ENCODE results near the gene COMMD1. TPM values are rescaled to one million over a fixed set of nuclear protein-coding genes. Genes with fewer than 3 reads are reported as not detected.

Gene COMMD1
- total RNA-seq, 2 donors from 2014 or later: 51.1 to 57.8 TPM

DNA sequence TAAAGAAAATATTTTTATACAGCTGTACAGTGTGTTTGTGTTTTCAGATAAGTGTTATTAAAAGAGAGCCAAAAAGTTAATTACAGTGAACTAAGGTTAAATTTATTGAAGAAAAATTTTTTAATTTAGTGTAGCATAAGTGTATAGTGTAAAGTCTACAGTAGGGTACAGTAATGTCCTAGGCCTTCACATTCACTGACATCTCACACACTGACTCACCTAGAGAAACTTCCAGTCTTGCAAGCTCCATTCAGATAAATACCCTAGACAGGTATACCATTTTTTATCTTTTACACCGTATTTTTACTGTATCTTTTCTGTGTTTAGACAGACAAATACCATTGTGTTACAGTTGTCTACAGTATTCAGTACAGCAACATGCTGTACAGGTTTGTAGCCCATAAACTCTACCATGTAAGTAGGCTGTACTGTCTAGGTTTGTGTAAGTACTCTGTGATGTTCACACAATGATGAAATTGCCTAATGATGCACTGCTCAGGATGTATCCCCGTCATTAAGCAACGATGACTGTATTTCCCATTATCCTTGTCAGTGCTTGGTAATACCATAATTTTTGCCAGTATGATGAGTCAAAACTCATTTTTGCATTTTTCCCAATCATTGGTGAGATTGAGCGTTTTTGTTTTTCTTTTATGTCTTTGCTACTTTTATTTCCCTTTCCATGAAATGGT lies 242.3 kb downstream of the COMMD1 start:
- Histone ChIP-seq H3K27me3 (replicated peaks; ENCODE audit: insufficient read depth) (no peaks in the 10 kb centered on the region), H3K36me3 (no peaks in the 10 kb centered on the region), H3K4me1 (ENCODE audit: control insufficient read depth in 1 of 2, low read depth in 2 of 2) (no peaks in the 10 kb centered on the region), H3K4me3 (no peak overlapping the region), H3K9me3 (no peaks in the 10 kb centered on the region), H3K27ac (no peak overlapping the region)
- ATAC-seq (ENCODE audit: insufficient number of reproducible peaks, low FRiP score, low read depth) (no peak), DNase-seq (ENCODE audit: low spot score) (no peak)
- TF ChIP-seq, protein P1, sequence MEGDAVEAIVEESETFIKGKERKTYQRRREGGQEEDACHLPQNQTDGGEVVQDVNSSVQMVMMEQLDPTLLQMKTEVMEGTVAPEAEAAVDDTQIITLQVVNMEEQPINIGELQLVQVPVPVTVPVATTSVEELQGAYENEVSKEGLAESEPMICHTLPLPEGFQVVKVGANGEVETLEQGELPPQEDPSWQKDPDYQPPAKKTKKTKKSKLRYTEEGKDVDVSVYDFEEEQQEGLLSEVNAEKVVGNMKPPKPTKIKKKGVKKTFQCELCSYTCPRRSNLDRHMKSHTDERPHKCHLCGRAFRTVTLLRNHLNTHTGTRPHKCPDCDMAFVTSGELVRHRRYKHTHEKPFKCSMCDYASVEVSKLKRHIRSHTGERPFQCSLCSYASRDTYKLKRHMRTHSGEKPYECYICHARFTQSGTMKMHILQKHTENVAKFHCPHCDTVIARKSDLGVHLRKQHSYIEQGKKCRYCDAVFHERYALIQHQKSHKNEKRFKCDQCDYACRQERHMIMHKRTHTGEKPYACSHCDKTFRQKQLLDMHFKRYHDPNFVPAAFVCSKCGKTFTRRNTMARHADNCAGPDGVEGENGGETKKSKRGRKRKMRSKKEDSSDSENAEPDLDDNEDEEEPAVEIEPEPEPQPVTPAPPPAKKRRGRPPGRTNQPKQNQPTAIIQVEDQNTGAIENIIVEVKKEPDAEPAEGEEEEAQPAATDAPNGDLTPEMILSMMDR (IDR thresholded peaks at IDR 0.05): no peak

DNA sequence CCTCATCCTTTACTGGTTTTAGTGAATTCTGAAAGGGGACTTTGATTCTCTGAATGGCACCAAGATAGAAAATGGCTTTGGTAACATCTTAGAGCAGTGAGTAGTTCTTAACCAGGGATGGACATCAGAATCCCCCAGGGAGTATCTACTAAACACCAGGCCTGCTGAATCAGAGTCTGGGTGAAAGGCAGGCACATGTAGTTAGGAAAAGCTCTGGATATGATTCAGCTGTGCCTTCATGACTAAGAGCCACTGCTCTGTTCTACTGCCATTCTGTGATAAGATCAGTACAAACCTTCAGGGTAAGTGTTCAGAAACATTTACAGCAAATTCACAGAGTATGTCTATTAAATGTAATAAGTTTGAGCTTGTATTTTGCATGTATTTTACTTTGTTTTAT lies 244.2 kb downstream of the COMMD1 start:
- Histone ChIP-seq H3K4me3 (no peak overlapping the region), H3K4me1 (ENCODE audit: control insufficient read depth in 1 of 2, low read depth in 2 of 2) (no peaks in the 10 kb centered on the region), H3K27ac (no peak overlapping the region), H3K9me3 (no peaks in the 10 kb centered on the region), H3K27me3 (replicated peaks; ENCODE audit: insufficient read depth) (no peaks in the 10 kb centered on the region), H3K36me3 (no peaks in the 10 kb centered on the region)
- DNase-seq (ENCODE audit: low spot score) (no peak), ATAC-seq (ENCODE audit: insufficient number of reproducible peaks, low FRiP score, low read depth) (no peak)
- TF ChIP-seq, protein P1 (IDR thresholded peaks at IDR 0.05): no peak

DNA sequence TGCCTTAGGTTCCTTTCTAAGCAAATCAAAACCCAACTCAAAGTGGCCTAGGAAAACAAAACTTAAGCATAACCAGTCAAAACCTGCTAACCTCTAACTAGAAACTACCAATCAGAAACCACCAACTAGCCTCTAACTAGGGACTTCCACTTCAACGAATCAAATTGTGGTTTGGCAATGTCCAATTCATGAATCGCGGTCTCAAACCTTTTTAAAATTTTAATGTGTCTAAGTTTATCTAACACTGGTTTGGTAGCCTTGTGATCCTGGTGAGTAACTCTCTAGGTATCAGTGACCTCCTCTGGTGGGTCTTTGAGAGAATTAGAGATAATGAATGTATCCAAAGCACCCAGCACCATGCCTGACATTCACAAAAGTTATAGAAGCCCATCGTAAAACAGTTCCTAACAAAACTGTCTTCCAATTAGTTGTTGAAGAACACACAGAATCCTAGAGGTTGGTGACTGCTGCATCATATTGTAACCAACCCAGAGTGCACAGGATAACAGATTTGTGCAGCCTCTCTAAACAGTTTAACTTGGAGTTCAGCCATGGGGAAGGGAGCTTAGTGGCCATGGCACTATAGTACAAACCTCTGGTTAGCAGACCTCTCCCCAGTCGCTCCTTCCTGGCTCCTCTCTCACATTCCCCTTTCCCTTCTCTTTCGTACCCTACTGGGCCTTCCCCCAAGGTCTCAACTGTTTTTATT lies 245.3 kb downstream of the COMMD1 start:
- Histone ChIP-seq H3K9me3 (no peaks in the 10 kb centered on the region), H3K36me3 (no peaks in the 10 kb centered on the region), H3K27ac (no peak overlapping the region), H3K27me3 (replicated peaks; ENCODE audit: insufficient read depth) (no peaks in the 10 kb centered on the region), H3K4me3 (no peak overlapping the region), H3K4me1 (ENCODE audit: control insufficient read depth in 1 of 2, low read depth in 2 of 2) (no peaks in the 10 kb centered on the region)
- ATAC-seq (ENCODE audit: insufficient number of reproducible peaks, low FRiP score, low read depth) (no peak), DNase-seq (ENCODE audit: low spot score) (no peak)
- TF ChIP-seq, protein P1 (IDR thresholded peaks at IDR 0.05): no peak

DNA sequence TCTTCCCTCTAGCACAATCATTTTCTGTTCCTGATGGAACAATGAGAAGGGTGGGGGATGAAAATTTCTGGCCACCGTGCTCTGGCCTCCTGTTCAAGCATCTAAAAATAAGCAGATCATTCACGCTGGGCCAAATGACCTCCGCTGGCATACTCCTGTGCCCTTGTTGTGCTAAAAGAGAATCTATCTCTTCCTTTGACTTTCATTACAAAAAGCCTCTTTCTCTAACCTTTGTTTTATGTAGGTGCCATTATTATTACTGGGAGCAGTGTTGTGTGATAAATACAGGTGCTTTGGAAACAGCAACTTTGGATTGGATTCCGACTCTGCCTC lies 245.8 kb downstream of the COMMD1 start:
- Histone ChIP-seq H3K9me3 (no peaks in the 10 kb centered on the region), H3K27ac (no peak overlapping the region), H3K4me3 (no peak overlapping the region), H3K27me3 (replicated peaks; ENCODE audit: insufficient read depth) (no peaks in the 10 kb centered on the region), H3K36me3 (no peaks in the 10 kb centered on the region), H3K4me1 (ENCODE audit: control insufficient read depth in 1 of 2, low read depth in 2 of 2) (no peaks in the 10 kb centered on the region)
- DNase-seq (ENCODE audit: low spot score) (no peak), ATAC-seq (ENCODE audit: insufficient number of reproducible peaks, low FRiP score, low read depth) (no peak)
- TF ChIP-seq, protein P1 (IDR thresholded peaks at IDR 0.05): no peak

DNA sequence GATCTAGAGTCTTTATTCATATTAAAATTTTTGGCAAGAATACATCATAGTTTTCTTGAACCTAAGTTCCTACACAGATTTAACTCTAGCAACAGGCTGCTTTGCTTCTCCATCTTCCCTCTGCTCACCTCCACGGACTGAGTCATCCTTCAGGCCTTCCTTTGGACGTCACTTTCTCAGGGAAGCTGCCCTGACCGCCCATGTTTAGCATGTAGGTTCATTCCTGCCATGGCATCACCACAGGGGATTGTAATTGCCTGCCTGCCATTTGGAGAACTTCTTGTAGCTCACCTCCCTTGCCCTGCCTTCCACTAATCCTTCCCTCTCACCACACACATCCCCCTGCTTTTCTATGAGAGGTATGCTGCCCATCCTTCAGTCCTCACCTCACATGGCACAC lies 246.5 kb downstream of the COMMD1 start:
- no peak for DNase-seq (ENCODE audit: low spot score)
- H3K4me1 ChIP-seq (ENCODE audit: control insufficient read depth in 1 of 2, low read depth in 2 of 2): peaks cover 5% of the 10 kb centered on the region in 2 donors
- no peaks in the 10 kb centered on the region for H3K27me3 ChIP-seq (replicated peaks; ENCODE audit: insufficient read depth)
- TF ChIP-seq, protein P1 (IDR thresholded peaks at IDR 0.05): no peak
- H3K36me3 ChIP-seq: no peaks in the 10 kb centered on the region
- no peak for ATAC-seq (ENCODE audit: insufficient number of reproducible peaks, low FRiP score, low read depth)
- no peak overlapping the region for H3K27ac ChIP-seq
- H3K9me3 ChIP-seq: no peaks in the 10 kb centered on the region
- H3K4me3 ChIP-seq: no peak overlapping the region
